Ectodermal cell (in vitro differentiated cells): ENCODE measurements around the gene RBFOX2.
A peak's percentile ranks its signal among the peaks of the same experiment; 100 is the strongest.

Source experiments
- H3K27ac ChIP-seq: 2 replicates; pipeline ENCODE4 v1.7.0; 2013; ENCODE audit warnings: mild to moderate bottlenecking, low read depth, low read length; ENCODE audit not compliant: insufficient read depth, poor library complexity, severe bottlenecking
- H3K27me3 ChIP-seq: 2 replicates; pipeline ENCODE4 v1.7.0; 2013; ENCODE audit warnings: mild to moderate bottlenecking, low read length; ENCODE audit not compliant: insufficient read depth, control insufficient read depth, poor library complexity, severe bottlenecking
- H3K36me3 ChIP-seq: one replicate; pipeline ENCODE4 v1.7.0; 2013; ENCODE audit warnings: low read length; ENCODE audit not compliant: control insufficient read depth, insufficient read depth
- H3K4me1 ChIP-seq: one replicate; pipeline ENCODE4 v1.7.0; 2013; ENCODE audit warnings: low read length; ENCODE audit not compliant: control insufficient read depth, insufficient read depth
- H3K4me3 ChIP-seq: 2 replicates; pipeline ENCODE4 v1.7.0; 2013; ENCODE audit warnings: low read depth, low read length, control low read depth; ENCODE audit not compliant: insufficient read depth
- H3K9me3 ChIP-seq: 2 replicates; pipeline ENCODE4 v1.7.0; 2013; ENCODE audit warnings: mild to moderate bottlenecking, low read length, moderate library complexity; ENCODE audit not compliant: control insufficient read depth
- WGBS, 2 experiments: methylation state at CpG; one replicate each; pipeline ENCODE4 v1.1.7; 2013; ENCODE audit warnings: missing lambda C conversion rate in 2 of 2; 5-methylcytosine and 5-hydroxymethylcytosine counted together

RBFOX2 gene

DNA sequence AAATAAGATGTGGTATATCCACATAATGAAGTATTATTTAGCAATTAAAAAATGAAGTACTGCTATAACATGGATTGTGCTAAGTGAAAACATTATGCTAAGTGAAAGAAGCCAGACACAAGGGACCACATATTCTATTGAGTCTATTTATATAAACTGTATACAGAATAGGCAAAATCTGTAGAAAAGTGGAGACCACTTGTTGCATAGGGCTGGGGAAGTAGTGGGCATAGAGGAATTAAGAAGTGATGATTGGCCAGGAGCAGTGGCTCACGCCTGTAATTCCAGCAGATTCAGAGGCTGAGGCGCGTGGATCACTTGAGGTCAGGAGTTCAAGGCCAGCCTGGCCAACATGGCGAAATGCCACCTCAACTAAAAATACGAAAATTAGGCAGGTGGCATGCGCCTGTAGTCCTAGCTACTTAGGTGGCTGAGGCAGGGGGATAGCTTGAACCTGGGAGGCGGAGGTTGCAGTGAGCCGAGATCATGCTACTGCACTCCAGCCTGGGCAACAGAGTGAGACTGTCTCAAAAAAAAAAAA lies 109.6 kb downstream of the RBFOX2 start:
- Histone ChIP-seq H3K27ac (no peak overlapping the region), H3K27me3 (no peaks in the 10 kb centered on the region), H3K4me3 (no peak overlapping the region), H3K9me3 (no peaks in the 10 kb centered on the region), H3K36me3 (no peaks in the 10 kb centered on the region), H3K4me1 (peaks cover 25% of the 10 kb centered on the region)
- WGBS, 2 experiments, result 92 to 95% methylated on average over 8 of the region's 8 CpGs

DNA sequence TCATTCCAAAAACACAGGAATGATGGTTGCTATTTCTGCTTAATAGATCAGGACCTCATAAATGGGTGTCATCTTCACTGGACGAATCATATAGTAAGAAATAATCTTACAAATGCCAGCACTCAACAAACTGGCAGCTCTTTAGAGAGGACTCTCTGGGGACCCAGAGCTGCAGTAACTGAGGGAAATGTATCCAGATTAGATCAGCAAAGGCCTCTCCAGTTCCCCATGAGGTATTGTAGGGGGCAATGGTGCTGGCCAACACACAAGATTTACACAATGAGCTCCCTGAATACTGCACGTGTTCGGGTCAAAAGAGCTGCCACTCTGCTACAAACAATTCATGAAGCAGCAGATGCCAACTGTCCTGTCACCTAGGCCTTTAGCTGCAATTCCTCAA lies 110.2 kb downstream of the RBFOX2 start:
- Histone ChIP-seq H3K36me3 (no peaks in the 10 kb centered on the region), H3K27ac (no peak overlapping the region), H3K4me1 (peaks cover 31% of the 10 kb centered on the region), H3K9me3 (no peaks in the 10 kb centered on the region), H3K4me3 (no peak overlapping the region), H3K27me3 (no peaks in the 10 kb centered on the region)
- 77 to 80% methylated on average over 3 of the region's 3 CpGs for WGBS, 2 experiments

DNA sequence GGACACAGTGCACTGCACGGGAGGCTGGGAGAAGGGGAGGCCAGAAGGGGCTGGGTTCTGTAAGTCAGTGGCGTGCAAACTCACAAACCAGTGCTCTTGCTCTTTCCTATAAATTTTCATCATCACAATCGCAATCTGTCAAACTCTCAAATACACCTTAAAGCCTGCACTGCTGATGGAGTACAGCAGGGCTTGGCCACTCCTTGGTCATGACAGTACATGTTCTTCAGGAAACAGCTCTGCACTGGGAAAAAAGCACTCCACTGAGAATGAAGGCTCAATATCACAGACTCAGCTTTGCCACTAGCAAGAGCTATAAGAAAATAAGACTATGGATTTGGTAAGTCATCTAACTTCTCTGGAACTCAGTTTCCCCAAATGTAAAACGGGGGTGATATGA lies 111.0 kb downstream of the RBFOX2 start:
- Histone ChIP-seq H3K27ac (no peak overlapping the region), H3K27me3 (no peaks in the 10 kb centered on the region), H3K9me3 (no peaks in the 10 kb centered on the region), H3K36me3 (no peaks in the 10 kb centered on the region), H3K4me3 (no peak overlapping the region), H3K4me1 (peaks cover 31% of the 10 kb centered on the region)
- 94 to 95% methylated on average over 4 of the region's 4 CpGs for WGBS, 2 experiments

DNA sequence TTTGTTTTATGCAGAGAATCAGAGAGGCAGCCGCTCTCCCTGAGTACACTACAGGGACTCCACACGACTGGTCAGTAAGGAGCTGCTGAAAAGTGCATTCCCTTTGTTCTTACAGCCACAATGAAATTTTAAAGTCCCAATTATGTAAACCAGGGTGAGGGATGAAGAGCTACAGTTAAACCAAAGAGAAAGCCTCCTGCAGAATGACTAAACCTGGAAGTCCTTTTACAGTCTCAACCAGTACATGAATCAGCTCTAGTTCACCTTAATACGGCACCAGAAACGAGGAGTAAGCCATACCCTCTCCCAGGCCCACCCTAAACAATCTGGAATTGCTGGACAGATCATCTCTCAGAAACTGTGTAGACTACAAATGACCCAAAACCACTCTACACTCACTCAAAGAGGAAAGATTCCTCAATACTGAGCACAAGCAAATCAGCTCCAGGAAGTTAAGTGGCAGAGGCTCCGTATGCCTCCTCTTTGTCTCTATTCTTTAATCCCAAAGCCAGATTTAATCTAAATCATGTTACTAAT lies 113.1 kb downstream of the RBFOX2 start:
- Histone ChIP-seq H3K36me3 (no peaks in the 10 kb centered on the region), H3K9me3 (no peaks in the 10 kb centered on the region), H3K27me3 (no peaks in the 10 kb centered on the region), H3K4me3 (peak overlapping the region; percentile 31), H3K27ac (peak overlapping the region; percentile 91), H3K4me1 (peaks cover 31% of the 10 kb centered on the region)
- 38 to 44% methylated on average over 5 of the region's 5 CpGs for WGBS, 2 experiments

DNA sequence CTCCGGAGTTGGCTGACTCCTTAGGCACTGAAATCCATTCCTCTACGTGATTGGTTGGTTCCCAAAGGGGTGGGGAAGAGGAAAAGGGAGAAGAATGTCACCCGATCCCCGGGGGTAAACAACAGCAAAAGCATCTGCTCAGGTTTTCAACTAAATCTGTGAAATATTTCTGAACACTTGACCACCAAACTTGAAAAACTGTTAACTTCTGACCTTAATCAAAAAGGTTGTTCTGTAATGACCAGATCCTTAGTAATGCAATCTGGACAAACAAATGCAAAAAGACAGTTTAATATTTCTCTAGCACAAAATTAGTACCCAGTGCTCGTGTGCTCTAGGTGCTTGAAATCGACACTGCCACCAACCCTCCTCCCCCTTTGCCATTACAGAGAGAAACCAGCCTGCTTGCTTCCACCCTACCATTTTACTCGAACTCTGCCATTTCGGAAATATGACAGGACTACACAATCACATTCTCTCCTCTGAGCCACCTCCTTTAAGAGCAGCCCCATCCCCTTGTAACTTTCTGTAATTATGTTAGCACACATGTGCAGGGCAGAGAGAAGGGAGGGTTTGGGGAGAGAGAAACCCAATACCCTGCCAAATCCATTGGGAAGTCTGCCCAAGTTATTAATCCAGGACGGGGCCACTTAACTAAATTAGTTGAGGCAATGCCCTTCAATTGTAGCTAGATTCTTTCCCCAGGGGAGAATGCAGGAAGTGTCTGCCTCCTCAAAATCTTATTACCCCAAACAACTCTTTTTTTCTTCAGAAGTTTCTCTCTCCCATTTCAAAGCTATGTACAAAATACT lies 113.8 kb downstream of the RBFOX2 start:
- peaks cover 31% of the 10 kb centered on the region for H3K4me1 ChIP-seq
- peak overlapping the region; percentile 91 for H3K27ac ChIP-seq
- no peaks in the 10 kb centered on the region for H3K9me3 ChIP-seq
- WGBS, 2 experiments, result 1 to 5% methylated on average over 9 of the region's 9 CpGs
- peak overlapping the region; percentile 31 for H3K4me3 ChIP-seq
- no peaks in the 10 kb centered on the region for H3K27me3 ChIP-seq
- no peaks in the 10 kb centered on the region for H3K36me3 ChIP-seq

DNA sequence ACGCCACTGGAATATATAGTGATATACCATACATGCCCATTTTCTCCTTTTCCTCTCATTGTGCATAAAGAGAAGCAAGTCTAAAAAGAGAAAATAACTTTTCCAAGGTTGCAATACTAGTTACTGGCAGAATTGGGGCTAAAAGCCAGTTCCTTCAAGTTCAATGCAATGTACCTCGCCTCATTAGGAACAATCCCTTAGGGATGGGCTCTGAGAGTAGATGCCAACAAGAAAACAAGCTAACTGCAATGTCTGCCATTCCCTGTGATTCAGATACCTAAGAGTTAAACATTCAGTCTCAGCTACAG lies 114.3 kb downstream of the RBFOX2 start:
- Histone ChIP-seq H3K27ac (peak overlapping the region; percentile 12), H3K4me3 (peak overlapping the region; percentile 31), H3K27me3 (no peaks in the 10 kb centered on the region), H3K4me1 (peaks cover 31% of the 10 kb centered on the region), H3K9me3 (no peaks in the 10 kb centered on the region), H3K36me3 (no peaks in the 10 kb centered on the region)
- 39 to 44% methylated on average over 2 of the region's 2 CpGs for WGBS, 2 experiments

DNA sequence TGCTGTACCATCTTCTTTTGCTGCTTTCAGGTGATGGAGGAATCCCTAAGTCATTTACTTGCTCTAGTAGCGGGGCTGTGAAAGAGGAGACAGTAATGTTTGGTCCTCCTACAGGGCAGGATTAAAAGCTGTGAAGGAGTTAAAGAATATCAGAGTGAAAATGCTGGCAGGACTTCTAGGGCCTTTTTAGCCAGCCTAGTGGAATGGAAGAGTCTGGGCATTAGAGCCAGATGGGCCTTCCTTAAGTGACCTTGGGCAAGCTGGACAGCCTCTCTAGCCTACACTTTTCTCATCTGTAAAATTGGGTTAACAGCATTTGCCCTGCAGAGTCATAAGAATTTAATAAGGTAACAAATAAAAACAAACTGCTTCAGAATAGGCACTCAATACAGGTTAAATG lies 114.7 kb downstream of the RBFOX2 start:
- no peaks in the 10 kb centered on the region for H3K9me3 ChIP-seq
- H3K27me3 ChIP-seq, result no peaks in the 10 kb centered on the region
- WGBS, 2 experiments, result 68 to 77% methylated on average over 1 of the region's 1 CpG
- peaks cover 31% of the 10 kb centered on the region for H3K4me1 ChIP-seq
- H3K4me3 ChIP-seq, result no peak overlapping the region
- H3K27ac ChIP-seq, result no peak overlapping the region
- no peaks in the 10 kb centered on the region for H3K36me3 ChIP-seq

DNA sequence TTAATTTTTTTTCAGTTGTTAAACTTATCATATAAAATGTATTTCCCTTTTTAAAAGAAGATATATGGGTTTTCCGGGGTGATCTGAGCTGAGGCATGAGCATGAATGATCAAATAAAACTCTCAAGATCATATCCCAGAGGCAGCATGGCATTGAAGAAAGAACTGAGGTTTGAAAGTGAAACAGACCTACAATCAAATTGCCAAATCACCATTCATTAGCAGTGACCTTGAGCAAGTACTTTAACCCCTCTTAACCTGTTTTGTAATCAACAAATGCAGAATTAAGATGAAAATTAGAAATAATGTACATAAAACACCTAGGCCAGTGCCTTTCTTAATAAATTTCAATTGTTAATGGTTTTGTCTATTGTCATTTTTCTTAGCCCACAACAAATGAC lies 116.0 kb downstream of the RBFOX2 start:
- H3K27ac ChIP-seq, result no peak overlapping the region
- H3K4me3 ChIP-seq, result no peak overlapping the region
- no peaks in the 10 kb centered on the region for H3K27me3 ChIP-seq
- WGBS, 2 experiments, result 100% methylated on average over 1 of the region's 1 CpG; no CpG with 5 or more reads in 1 of the 2 experiments
- peaks cover 29% of the 10 kb centered on the region for H3K4me1 ChIP-seq
- no peaks in the 10 kb centered on the region for H3K36me3 ChIP-seq
- H3K9me3 ChIP-seq, result no peaks in the 10 kb centered on the region

DNA sequence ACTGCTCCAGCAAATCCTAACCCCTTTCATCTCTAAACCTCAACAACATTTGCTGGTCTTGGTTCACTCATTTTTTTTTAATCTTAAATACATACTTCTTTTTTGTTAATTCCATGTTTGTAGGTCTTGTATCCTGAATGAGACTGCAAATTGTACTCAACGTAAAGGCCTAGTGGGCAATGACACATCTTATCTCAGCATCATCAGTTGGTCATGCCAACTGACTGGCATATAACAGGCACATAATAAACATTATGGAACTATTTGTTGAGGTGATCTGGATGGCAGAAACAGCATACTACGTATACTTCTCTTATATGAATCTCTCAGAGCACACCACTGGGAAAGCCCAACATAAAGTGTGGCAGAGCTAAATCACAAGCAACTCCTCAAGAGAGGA lies 116.7 kb downstream of the RBFOX2 start:
- Histone ChIP-seq H3K27me3 (no peaks in the 10 kb centered on the region), H3K4me3 (no peak overlapping the region), H3K9me3 (no peaks in the 10 kb centered on the region), H3K4me1 (peaks cover 22% of the 10 kb centered on the region), H3K27ac (no peak overlapping the region), H3K36me3 (no peaks in the 10 kb centered on the region)
- 92 to 96% methylated on average over 2 of the region's 2 CpGs for WGBS, 2 experiments

DNA sequence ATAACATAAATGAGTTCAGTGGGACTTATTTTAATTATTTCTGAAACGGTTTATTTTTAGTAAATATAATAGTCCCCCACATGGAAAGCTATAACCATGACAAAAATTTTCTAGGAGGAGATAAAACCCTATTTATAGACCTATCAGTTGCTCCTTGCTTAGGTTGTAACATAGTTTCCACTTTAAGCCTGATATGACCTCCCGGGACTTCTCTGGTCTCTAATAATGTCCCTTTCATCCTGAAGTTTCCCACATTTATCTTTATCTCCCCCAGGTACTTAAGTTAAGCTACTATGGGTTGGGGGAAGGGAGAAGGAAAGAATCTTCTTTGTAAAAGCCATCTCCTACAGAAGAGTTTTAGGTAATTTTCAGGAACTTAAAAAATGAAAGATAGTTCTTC lies 117.7 kb downstream of the RBFOX2 start:
- Histone ChIP-seq H3K4me3 (no peak overlapping the region), H3K27me3 (no peaks in the 10 kb centered on the region), H3K27ac (no peak overlapping the region), H3K4me1 (peaks cover 15% of the 10 kb centered on the region), H3K36me3 (no peaks in the 10 kb centered on the region), H3K9me3 (no peaks in the 10 kb centered on the region)
- WGBS, 2 experiments, result 80 to 82% methylated on average over 1 of the region's 2 CpGs
